ENCODE results near the gene PPP1R16B.

- TF ChIP-seq CTCF (conservative IDR thresholded peaks at IDR 0.05) (no peak), ZFX (IDR thresholded peaks at IDR 0.05) (no peak)
Measured at GRCh38 chr20:38931984-38932383, 126.5 kb downstream of the PPP1R16B start.

Measured in C4-2B (cell line).